Stimulated activated CD8-positive, alpha-beta memory T cell treated with anti-CD3 and anti-CD28 coated beads, Interleukin-7, amount 100 ng/mL, for 24 hours (primary cell): ENCODE measurements around the gene NRG4.
"Not testable (repeated sequence)": the region's sequence is repeated elsewhere in the genome, so short reads cannot be mapped to it uniquely, and the experiment has no call there.

ENCODE experiments used
- DNase-seq: peaks from one replicate; pipeline ENCODE4 v3.0.0-alpha.2; 2020; ENCODE audit warnings: low read depth

The NRG4 gene

DNA sequence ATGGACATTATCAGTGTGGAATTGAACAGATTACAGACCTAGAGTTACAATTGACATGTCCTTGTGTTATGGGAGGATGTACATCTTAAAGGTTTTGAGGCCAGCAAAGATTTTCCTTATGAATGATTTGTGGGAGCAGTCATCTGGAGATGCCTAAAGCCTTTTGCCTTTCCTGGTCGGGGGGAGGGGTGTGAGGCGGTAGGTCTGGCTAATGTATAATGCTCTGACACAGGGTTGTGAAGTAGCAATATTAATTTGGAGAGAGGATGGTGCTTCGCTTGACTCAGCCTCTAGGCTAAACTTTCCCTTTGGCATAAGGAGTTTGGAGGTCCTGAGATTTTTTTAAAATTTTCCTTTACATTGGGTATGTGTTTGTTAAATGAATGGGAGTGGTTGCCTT lies 85.3 kb downstream of the NRG4 start:
- no peak for DNase-seq

DNA sequence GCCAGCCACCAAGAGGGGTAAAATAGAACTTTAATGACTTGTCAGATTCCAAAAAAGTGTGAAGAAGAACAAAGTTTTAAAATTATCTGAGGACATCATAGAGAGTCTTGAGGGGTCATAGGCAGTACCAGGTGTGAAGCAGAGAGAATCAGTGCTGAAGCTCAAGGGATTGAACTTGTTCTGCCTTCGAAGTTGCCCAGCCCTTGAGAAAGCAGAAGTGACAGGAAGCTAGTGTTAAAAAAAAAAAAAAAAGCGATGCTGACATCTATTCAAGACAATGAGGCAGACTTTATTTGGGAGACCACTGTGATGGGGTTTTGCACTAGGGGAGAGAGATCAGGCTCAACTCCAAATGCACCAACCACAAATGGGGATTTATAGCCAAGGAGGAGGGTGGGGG lies 86.8 kb downstream of the NRG4 start:
- no peak for DNase-seq

DNA sequence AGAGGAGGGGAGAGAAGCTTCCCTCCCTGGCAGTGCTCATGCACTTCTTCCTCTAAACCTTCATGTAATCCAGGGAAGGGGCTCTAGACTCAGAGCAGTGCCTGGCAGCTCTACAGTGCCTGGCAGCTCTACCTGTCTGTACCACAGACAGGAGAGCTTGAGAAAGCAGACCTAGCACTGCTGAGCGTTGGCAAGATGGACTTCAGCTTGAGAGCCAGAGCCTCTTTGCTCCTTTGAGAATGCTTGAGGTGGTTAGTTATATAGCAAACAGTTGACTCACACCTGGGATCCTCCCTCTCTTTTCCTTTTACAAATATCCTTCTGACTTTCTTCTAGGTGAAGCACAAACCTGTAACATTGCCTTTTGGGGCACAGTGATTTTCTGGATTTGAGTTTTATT lies 87.6 kb downstream of the NRG4 start:
- DNase-seq, result no peak

DNA sequence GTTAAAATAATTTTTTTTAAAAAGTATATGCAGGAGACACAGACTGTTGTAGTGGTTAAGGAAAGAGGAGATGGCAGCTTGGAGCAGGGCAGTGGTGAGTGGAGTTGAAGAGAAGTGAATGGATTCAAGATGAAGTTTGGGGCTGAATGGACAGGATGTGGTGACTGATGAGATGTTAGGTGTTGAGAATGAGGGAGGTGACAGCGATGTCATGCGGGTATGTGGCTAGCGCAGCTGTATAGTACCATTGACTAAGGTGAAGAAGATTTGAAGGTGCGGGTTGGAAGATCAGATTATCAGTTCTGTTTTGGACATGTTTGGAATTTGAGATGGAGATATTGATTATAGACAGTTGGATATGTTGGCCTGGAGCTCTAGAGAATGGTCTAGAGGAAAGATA lies 88.5 kb downstream of the NRG4 start:
- no peak for DNase-seq

DNA sequence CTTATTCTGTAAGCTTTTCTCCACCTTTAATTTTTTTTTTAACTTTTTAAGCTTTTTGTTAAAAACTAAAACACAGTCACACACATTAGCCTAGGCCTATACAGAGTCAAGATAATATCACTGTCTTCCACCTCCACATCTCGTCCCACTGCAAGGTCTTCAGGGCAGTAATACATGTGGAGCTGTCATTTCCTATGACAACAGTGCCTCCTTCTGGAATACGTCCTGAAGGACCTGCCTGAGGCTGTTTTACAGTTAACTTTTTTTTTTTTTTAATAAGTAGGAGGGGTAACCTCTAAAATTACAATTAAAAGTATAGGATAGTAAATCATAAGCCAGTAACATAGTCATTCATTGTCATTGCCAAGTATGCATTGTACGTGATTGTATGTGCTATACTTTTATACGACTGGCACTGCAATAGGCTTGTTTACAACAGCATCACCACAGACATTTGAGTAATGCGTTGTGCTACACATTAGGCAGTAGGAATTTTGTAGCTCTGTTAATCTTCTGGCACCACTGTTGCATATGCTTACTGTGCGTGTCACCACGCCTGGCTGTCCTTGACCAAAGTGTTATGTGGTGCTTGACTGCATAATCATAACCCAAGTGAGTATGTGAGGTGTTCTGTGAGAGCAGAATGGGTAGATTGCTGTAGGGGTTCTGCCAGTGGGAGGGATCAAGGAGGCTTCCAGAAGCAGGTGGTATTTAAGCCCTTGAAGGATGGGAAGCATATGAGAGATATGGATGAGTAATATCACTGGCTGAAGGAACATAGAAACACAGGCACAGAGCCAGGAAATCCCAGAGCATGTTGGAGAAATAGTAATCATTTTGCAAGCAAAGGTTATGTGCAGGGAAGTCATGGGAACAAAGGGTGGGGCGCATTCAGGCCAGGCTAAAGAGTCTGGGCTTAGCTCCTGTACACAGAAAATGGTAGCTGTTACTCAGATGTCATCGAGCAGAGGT lies 90.2 kb downstream of the NRG4 start:
- DNase-seq, result no peak

DNA sequence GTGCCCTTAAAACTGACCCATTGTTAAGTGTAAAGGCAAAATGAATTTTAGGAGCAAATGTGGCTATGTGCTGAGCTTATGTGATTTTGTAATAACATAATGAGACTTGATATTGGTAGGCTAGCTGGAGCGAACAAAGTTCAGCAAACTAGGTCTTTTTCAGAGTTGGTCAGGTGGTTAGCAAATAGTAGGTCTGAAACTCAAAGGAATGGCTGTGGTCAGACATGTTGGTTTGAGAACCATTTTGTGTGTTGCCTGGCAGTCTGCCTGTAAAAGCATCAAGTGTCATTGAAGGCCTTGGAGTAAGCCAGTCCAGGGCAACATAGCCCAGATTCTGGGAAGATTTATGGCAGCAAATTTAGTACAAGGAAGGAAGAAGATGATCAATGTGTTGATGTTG lies 92.1 kb downstream of the NRG4 start:
- DNase-seq, result no peak

DNA sequence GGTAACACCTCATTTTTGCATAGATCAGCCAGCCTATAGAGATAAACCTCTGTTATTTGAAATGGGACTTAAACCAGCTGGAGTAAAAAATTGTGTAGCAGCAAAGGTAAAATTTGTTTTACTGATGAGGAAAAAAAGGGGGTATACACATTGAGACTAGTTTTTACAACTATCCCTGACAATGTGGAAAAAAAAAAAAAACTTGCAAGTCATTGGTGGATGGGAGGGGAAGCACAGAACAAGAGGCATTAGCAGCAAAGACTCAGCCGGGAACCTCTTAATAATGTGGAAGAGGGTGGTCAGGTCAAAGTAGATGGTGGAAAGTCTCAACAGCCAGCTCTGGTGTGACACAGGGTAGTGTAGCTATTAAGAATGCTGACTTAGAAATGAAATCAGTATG lies 94.1 kb downstream of the NRG4 start:
- DNase-seq, result no peak

DNA sequence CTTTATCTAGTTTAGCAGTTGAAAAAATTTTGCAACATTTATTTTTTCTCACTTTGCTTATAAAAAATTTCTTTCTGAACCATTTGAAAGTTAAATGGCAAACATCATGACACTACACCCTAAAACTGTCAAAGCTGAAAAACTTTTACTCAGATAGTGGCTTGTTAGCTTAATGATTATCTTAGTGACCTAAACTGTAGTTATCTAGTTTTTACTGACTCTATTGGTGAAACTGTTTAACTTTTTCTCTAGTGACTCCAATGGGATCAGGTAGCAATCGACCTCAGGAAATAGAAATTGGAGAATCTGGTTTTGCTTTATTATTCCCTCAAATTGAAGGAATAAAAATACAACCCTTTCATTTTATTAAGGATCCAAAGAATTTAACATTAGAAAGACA lies 95.2 kb downstream of the NRG4 start:
- no peak for DNase-seq

DNA sequence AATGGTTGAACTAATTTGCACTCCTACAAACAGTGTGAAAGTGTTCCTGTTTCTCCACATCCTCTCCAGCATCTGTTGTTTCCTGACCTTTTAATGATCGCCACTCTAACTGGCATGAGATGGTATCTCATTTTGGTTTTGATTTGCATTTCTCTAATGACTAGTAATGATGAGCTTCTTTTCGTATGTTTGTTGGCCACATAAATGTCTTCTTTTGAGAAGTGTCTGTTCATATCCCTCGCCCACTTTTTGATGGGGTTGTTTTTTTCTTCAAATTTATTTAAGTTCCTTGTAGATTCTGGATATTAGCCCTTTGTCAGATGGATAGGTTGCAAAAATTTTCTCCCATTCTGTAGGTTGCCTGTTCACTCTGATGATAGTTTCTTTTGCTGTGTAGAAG lies 101.9 kb downstream of the NRG4 start:
- not testable (repeated sequence) for DNase-seq

DNA sequence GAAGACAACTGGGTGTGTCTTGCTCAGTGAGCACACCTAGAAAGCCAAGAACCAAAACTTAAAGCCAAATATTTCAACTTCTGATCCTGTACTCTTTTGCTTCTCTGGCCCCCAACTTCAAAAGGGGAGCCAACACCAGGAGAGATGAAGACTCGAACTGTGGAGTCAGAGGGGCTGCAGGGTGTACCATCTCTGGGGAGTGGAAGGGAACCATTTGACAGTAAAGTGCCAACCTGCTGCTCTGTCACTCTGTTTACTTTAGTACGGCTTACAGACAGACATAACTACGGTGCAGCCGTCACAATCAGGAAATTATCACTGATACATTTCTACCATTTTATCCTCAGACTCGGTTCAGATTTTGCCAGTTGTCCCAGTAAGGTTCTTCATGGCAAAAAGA lies 107.0 kb downstream of the NRG4 start:
- no peak for DNase-seq

DNA sequence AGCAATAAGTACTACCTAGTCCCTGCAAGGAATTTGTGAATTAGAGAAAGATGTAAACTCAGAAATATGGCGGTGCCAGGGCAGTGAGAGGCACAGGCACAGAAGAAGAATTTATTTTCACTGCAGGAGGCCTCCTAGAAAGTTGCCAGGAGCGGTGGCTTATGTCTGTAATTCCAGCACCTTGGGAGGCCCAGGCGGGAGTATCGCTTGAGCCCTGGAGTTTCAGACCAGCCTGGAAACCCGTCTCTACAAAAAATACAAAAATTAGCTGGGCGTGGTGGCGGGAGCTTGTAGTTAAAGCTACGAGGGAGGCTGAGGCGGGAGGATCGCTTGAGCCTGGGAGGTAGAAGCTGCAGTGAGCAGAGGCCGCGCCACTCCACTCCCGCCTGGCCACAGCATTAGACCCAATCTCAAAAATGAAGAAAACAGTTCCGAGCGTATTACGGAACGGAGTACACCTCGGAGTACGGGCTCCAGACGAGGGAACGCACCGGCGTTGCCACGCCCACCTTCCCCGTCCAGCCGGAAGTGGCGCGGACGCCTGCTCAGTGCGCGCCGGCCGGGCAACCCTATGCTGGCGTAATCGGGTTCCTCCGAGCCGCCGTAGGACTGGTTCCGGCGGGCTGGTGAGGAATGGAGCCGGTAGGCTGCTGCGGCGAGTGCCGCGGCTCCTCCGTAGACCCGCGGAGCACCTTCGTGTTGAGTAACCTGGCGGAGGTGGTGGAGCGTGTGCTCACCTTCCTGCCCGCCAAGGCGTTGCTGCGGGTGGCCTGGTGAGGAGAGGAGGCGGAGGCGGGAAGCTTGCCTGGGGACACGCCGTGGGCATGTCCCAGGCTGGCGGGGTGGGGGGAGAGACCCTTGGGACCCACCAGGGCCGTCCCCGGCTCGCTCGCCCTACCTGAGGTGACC lies 108.6 kb downstream of the NRG4 start, which contains the start of gene FBXO22:
FBXO22 (plus strand) TSS at position 548 of the 909 bp plus-strand sequence; CDS start at position 634, 86 bp downstream.
- DNase-seq, result peak; percentile 80

DNA sequence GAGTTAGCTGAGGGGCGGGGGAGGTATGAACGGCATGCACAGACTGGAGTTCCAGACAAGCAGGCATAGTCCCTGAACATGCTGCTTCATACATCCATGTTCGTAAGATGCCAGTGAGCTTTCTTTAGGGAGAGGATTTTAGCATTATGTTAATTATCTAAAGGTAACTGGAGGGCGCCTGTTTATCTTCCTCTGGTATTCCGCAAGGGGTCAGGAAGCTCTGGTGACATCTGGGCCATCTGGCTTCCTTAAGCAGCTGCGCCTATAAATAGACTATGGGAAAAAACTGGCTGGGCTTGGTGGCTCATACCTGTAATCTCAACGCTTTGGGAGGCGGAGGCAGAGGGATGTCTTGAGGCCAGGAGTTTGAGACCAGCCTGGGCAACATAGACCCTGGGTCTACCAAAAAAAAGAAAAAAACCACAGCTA lies 110.1 kb downstream of the NRG4 start:
- DNase-seq, result no peak

DNA sequence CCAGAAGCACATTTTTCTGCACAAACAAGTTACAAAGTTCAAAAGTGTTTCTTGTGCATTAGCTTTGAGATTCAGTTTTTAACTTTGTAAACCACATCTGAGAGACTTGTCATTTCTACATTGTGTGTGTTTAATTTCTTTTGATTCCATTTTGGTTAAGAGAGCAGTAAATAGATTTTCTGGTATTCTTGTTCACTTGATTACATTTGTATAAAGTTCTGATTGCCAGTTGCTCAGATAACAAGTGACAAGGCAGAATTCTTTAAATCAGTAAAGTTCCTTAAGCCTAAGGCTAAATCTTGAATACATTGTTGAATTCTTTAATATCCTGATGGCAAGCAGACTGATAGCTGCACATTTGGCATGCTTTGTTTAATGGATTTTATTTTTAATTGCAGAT lies 111.6 kb downstream of the NRG4 start:
- DNase-seq, result no peak

DNA sequence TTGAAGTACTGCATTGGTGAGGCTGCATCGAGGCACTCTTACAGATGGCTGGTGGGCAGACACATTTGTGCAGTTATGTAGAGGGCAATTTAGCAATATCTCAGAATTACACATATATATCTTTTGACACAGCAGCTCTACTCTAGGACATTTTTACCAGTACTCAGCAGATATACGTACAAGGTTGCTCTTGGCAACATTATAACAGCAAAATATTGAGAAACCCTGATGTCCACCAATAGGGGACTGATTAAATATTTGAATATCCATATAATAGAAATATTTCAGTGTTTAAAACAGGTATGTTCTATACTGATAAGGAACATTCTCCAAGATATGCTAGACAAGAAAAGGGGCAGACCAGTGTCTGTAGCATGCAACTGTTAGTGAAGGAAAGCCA lies 116.5 kb downstream of the NRG4 start:
- DNase-seq, result no peak

DNA sequence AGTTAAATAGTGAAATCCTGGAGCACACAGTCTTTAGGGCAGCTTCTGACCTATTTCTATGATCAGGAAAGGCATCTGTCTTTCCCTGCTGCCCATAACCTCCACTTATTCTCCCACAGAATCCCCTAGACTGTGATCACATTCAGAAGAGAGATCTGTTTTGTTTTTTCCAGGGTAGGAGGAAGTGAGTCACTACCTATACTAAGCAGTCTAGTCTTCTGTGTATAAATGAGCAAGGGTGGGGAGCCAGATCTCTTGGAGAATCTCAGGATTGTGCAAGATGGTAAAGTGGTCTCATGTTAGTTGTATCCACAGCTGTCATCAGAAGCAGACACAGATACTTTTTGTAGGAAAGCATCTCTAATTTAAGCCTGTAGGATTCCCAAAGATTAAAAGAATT lies 120.3 kb downstream of the NRG4 start:
- DNase-seq, result no peak
